Stimulated activated CD4-positive, alpha-beta T cell treated with anti-CD3 and anti-CD28 coated beads, TNF-alpha, amount 100 ng/mL, for 1 hour (primary cell): ENCODE measurements around the gene FBXL15.

ENCODE experiments used
- DNase-seq, 3 donors: peaks; one replicate each; pipeline ENCODE4 v3.0.0-alpha.2; 2020; ENCODE audit warnings: low read depth in 3 of 3, low spot score in 1 of 3

Gene FBXL15

GRCh38 chr10:102397222-102398171 lies 23.1 kb upstream of the FBXL15 start:
- DNase-seq: no peak

DNA sequence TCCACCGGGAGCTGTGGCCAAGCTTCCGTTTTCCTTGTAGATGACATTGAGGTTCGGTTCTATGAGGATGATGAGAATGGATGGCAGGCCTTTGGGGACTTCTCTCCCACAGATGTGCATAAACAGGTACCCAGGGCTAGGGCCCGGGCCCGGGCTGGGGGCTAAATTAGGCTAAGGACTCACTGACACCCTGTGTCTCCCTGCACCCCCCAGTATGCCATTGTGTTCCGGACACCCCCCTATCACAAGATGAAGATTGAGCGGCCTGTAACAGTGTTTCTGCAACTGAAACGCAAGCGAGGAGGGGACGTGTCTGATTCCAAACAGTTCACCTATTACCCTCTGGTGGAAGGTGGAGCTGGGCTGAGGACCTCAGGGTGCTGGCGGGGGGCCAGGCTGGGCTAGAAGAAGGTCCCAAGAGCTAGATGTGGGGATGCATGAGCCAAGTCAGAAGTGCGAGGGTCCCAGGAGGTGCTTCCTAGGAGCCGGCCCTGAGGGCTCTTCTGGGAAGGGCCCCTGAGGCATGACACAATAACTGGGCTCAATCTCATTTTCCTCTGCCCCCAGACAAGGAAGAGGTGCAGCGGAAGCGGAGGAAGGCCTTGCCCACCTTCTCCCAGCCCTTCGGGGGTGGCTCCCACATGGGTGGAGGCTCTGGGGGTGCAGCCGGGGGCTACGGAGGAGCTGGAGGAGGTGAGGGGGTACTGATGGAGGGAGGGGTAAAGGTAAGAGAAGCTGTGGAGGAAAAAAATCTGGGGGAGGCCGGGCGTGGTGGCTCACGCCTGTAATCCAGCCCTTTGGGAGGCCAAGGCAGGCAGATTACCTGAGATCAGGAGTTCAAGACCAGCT lies 22.2 kb upstream of the FBXL15 start:
- DNase-seq: no peak

GRCh38 chr10:102399217-102400021 lies 21.2 kb upstream of the FBXL15 start:
- peak in 2 of 3 donors; percentile 79 to 81 for DNase-seq

DNA sequence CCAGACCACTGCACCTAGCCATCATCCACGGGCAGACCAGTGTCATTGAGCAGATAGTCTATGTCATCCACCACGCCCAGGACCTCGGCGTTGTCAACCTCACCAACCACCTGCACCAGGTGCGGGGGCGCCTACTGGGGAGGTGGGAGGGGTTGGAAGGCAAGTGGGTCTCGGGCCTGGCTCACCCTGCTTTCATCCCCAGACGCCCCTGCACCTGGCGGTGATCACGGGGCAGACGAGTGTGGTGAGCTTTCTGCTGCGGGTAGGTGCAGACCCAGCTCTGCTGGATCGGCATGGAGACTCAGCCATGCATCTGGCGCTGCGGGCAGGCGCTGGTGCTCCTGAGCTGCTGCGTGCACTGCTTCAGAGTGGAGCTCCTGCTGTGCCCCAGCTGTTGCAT lies 20.6 kb upstream of the FBXL15 start:
- DNase-seq: no peak

DNA sequence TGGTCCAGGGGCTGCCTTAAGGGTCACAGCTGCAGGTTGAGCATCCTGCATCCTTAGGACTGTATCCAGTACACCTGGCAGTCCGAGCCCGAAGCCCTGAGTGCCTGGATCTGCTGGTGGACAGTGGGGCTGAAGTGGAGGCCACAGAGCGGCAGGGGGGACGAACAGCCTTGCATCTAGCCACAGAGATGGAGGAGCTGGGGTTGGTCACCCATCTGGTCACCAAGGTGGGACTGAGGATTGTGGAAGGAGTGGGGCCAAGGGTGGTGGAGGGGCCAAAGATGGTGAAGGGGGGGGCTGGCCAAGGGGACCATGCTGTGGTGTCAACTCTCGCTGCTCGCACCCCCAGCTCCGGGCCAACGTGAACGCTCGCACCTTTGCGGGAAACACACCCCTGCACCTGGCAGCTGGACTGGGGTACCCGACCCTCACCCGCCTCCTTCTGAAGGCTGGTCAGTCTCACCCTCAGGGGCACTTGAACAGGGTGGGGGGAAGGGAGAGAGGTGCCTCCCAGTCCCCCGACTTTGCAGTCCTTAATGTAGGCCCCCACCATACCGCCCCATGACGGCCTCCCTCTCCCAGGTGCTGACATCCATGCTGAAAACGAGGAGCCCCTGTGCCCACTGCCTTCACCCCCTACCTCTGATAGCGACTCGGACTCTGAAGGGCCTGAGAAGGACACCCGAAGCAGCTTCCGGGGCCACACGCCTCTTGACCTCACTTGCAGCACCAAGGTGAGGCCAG lies 19.9 kb upstream of the FBXL15 start:
- DNase-seq: no peak

DNA sequence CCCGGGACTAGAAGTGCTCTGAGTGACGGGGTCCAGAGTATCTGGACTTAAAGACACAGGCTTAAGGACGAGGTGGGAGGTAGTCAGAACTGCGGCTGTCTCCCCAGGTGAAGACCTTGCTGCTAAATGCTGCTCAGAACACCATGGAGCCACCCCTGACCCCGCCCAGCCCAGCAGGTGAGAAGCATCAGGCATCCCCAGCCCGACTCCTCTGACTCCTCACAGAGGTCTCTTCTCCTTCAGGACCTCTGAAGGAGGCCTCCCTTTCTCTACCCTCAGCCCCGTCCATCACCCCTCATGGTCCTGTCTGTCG lies 19.3 kb upstream of the FBXL15 start:
- DNase-seq: no peak

DNA sequence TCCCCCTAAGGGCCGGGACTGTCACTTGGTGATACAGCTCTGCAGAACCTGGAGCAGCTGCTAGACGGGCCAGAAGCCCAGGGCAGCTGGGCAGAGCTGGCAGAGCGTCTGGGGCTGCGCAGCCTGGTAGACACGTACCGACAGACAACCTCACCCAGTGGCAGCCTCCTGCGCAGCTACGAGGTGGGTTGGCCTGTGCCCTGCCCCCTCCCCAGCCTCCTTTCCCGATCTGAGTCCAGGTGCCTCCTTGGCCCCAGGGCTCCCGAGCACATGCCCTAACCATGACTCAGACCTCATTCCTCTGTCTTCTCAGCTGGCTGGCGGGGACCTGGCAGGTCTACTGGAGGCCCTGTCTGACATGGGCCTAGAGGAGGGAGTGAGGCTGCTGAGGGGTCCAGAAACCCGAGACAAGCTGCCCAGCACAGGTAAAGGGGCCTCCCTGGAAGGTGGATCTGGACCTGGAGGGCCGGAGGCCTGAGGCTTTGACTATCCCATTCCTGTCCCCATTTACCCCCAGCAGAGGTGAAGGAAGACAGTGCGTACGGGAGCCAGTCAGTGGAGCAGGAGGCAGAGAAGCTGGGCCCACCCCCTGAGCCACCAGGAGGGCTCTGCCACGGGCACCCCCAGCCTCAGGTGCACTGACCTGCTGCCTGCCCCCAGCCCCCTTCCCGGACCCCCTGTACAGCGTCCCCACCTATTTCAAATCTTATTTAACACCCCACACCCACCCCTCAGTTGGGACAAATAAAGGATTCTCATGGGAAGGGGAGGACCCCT lies 18.7 kb upstream of the FBXL15 start:
- no peak for DNase-seq

GRCh38 chr10:102402512-102402896 lies 18.1 kb upstream of the FBXL15 start:
- no peak for DNase-seq

- no peak for DNase-seq
These were observed 17.5 kb upstream of the FBXL15 start for GRCh38 chr10:102403115-102403514.

DNA sequence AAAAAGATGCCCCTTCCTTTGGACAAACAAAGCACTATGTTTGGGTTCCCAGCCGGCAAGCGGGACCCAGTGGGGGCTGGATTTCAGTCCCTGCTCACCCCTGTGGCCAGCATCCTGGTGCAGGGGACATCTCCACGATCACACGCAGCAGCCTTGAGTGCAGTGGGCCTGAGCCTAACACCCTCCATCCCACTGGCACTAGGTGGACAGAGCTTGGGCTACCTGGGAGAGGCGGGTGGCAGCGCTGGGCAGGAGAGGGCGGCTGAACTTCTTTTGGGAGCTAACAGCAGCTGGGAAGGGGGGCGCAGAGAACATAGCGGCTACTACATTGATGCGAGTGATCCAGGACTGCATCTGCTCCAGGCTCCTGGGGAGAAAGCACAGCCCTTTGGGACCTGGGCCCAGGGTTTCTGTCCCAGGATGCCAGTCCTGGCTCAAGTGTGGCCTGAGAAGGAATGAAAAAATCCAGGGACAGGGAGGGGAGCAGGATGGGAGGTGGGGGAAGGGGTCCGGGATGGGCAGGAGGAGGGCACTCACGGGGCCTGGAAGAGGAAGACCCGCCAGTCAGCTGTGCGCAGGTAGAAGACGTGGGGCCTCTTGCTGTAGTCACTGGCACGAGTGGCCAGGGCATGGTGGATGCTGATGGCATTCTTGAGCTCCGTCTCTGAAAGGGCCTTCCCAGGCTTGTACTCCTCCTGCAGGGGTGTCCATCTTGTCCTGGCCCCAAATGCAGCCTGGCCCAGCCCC lies 16.1 kb upstream of the FBXL15 start:
- no peak for DNase-seq

GRCh38 chr10:102405108-102405571 lies 15.5 kb upstream of the FBXL15 start:
- no peak for DNase-seq

- no peak for DNase-seq
These were observed 15.0 kb upstream of the FBXL15 start for GRCh38 chr10:102405632-102406031.

DNA sequence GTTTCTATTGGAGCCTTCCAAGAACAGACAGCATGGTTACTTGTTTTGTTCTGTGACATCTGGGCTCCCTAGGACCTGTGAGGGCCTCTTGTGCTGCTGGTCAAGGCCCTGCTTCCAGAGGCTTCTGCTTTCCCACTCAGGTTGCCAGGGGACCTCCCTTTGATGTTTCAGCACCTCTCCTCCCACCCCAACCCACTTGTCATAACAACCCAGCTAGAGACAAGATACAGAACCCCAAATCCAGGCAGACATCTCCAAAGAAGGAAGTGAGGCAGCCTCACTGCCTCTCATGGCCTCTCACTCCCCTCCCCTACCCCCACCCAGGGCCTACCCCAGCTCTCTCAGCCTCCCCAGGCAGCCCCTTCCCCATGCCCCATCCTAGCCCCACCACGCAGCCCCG lies 13.8 kb upstream of the FBXL15 start:
- DNase-seq: no peak

- DNase-seq: no peak
These were observed 13.1 kb upstream of the FBXL15 start for GRCh38 chr10:102407425-102408130.

- DNase-seq: no peak
These were observed 12.4 kb upstream of the FBXL15 start for GRCh38 chr10:102408131-102408727.

DNA sequence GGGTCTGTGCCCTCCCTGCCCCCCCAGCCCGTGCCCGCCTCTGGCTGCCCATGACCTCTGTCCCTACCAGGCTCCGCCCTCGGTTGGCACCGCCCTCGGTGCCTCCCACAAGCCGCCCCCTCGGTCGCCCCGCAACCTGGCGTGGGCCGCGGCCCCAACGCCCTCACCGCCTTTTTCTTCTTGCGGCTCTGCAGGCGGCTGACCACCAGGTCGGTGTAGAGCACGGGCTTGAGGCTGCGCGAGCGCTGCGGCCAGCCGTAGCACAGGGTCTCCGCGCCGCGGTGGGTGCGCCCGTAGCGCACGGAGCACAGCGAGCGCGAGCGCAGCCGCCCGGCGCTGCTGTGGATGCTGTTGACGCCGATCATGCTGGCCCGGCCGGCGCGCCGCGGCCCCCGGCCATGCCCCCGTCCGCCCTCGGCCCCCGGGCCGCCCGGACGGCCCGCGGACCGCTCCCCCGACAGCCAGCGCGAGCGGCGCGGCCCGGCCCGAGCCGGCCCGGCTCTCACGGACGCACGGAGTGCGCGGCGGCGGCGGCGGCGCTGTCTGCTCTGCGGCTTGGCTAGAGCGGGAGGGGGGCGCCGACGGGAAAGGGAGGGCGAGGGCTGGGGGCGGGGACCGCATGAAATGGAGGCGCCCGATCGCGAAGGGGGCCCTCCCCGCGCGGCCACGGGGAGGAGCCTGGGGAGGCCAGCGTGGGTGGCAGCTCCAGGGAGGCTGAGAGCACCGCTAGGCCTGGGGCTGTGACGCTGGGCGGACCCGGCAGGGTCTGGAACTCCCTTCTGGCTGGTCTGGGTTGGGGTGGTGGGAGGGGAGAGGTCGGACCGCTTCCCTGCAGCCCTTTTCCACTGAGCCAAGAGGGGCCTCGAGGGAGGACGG lies 11.7 kb upstream of the FBXL15 start:
- DNase-seq: peak in 2 of 3 donors; percentile 57 to 73
